Iris pigment epithelial cell (primary cell): ENCODE measurements around the gene MIB2.

ENCODE experiments used
- DNase-seq: peaks from one replicate; pipeline ENCODE4 v3.0.0-alpha.2; 2011; ENCODE audit warnings: low read depth

The MIB2 gene

DNA sequence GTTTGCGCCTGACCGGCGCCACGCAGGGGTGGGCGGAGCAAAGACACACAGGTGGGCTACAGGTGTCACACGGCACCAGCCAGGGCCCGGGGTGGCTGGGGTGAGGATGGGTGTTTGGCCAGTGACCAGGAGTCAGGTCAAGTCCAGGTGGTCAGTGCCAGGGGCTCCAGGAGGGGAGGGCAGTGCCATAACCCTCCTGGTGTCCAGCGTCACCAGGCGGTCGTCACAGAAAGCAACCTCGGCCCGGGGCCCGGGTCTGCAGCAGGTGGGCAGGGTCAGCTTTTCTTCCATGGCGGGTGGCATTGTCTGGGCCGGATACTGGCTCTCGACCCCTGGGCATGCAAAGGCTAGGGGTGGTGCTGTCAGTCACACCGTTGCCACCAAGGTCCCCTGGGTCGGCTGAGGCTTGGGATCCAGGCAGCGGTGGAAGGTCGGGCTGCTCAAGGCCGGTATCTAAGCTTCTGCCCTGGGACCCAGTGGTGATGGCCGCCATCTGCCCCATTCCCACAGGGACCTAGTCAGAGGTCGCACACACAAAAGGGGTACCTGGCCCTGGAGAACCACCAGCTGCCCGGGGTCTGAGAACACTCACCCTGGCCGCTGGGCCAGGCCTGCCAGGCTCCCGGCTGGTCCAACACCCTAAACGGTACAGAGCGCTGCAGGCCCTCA lies 17.1 kb upstream of the MIB2 start:
- DNase-seq: no peak

DNA sequence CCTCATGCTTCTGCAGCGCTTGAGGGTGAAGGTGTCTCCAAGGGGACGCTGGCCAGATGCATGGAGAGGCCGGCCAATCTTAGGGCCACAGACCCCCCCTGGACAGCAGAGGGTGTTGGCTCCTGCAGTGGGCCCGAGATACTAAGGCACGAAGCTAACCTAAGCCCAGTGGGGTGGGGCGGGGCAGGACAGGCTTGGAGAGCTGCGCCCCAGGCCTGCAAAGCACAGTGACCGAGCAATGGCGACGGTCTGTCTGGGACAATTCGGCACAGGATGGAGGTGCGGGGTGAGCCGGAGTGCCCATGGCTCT lies 16.6 kb upstream of the MIB2 start:
- DNase-seq: no peak

- peak; percentile 47 for DNase-seq
Measured at GRCh38 chr1:1599030-1599934, 16.0 kb upstream of the MIB2 start.

- no peak for DNase-seq
Measured at GRCh38 chr1:1599935-1600860, 15.1 kb upstream of the MIB2 start, which contains the start of gene FNDC10. Gene FNDC10 (minus strand): TSS chr1:1600135. CDS start chr1:1600015, 120 bp downstream.

GRCh38 chr1:1600861-1601563 lies 14.3 kb upstream of the MIB2 start:
- no peak for DNase-seq

- no peak for DNase-seq
Measured at GRCh38 chr1:1601564-1602303, 13.6 kb upstream of the MIB2 start.

GRCh38 chr1:1602304-1602967 lies 12.9 kb upstream of the MIB2 start:
- no peak for DNase-seq

- no peak for DNase-seq
Measured at GRCh38 chr1:1602968-1603506, 12.3 kb upstream of the MIB2 start.

DNA sequence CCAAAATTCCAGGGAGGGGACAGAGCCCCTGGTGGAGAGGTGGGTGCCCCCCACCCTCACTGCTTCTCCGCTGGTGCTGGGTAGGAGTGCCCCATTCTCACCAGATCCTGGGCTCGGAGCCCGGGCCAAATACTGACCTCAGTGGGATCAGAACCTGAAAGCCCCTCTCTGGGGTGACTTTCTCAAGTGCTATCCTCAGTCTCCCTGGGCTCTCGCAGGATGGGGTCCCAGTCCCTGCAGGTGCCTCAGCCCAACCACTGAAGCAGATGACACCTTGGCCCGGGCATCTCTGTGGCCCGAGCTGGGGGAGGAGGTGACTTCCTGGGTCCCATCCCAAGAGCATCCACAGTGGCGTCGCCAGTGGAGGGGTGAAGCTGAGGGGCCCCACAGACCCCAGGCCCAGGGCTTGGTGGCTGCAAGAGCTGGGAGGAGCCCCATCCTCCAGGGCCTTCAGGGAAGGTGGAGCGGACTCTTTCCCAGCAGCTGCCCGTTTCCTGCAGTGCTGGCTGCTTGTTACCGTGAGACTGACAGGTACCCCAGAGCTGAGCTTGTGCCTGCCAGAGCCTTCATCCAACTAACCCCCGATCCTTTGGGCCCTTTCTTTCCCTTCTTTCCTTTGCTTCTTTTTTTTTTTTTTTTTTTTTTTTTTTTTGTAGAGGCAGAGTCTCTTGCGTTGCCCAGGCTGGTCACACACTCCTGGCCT lies 11.5 kb upstream of the MIB2 start:
- no peak for DNase-seq

DNA sequence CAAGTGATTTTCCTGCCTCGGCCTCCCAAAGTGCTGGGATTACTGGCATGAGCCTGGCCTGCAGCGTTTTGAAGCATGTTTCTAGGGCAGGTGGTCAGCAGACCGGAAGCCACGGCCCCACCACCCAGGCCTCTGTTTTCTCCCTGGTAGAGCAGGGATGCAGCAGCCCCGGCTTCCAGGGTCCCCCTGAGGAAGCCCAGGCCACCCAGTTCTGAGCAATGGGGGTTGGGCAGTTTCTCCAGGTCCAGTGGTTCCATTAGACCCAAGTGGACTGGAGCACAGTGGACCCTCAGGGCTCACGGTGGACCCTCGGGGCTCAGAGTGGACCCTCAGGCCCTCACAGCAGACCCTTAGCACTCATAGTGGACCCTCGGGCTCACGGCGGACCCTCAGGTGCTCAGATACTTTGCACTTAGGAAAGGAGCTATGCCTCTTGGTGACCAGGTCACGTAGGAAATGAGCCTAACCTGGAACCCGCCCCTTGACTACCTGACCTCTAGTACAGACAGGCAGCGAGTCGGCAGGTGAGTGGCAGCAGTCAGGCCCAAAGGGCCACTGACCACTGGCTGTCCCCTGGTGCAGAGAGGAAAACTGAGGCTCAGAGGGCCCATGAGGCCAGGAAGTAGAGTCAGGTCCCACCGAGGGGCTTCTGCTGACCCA lies 10.8 kb upstream of the MIB2 start:
- DNase-seq: no peak

- DNase-seq: no peak
Measured at GRCh38 chr1:1605034-1605591, 10.2 kb upstream of the MIB2 start.

DNA sequence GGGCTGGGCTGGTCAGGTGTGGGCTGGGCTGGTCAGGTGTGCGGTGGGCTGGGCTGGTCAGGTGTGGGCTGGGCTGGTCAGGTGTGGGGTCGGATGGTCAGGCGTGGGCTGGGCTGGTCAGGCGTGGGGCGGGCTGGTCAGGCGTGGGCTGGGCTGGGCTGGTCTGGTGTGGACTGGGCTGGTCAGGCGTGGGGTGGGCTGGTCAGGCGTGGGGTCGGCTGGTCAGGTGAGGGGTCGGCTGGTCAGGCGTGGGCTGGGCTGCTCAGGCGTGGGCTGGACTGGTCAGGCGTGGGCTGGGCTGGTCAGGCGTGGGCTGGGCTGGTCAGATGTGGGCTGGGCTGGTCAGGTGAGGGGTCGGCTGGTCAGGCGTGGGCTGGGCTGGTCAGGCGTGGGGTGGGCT lies 9.6 kb upstream of the MIB2 start:
- DNase-seq: no peak

GRCh38 chr1:1606232-1606631 lies 9.1 kb upstream of the MIB2 start:
- no peak for DNase-seq

DNA sequence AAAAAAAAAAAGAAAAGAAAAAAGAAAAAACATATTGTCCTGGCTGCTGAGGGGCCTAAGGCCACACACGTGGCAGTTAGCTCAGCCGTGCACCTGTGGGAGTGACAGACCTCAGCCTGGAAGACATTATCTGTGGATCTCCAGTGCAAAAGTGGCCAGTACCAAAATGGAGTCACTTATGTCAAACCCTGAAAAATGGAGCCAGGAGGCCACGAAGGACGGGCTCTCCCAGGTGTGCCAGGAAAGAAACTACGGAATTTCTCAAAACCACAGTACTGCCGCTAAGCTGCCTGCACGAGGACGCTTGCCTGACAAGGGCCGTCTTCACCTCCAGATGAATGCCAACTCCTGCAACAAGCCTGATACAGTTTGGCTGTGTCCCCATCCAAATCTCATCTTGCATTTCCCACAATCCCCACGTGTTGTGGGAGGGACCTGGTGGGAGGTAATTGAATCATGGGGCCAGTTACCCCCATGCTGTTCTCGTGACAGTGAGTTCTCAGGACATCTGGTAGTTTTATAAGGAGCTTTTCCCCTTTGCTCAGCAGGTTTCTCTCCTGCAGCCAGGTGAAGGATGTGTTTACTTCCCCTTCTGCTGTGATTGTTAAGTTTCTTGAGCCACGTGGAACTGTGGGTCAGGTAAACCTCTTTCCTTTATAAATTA lies 5.3 kb upstream of the MIB2 start:
- DNase-seq: no peak

GRCh38 chr1:1610796-1611195 lies 4.5 kb upstream of the MIB2 start:
- no peak for DNase-seq

DNA sequence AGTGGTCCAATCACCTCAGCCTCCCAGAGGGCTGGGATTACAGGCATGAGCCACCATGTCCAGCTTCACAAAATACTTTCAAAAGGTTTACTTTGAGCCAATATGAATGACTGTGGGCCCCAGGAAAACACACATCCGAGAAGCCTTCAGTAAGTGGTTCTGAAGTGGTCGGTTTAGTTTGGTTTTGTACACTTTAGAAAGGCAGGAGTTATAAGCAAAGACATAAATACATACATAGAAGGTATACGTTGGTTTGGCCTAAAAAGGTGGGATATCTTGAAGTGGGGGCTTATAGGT lies 3.2 kb upstream of the MIB2 start:
- no peak for DNase-seq

GRCh38 chr1:1613509-1614082 lies 1.7 kb upstream of the MIB2 start:
- DNase-seq: no peak
